A549 (cell line): ENCODE measurements around the gene PNPO. TPM values are rescaled to one million over a fixed set of nuclear protein-coding genes. Genes with fewer than 3 reads are reported as not detected.

ENCODE experiments used
- ATAC-seq, 2 experiments: fragments of 200-7000 bp in 1 of 2; fragments of >200 bp in 1 of 2; cut with Nextera tagmentation in 1 of 2; cut with Tn5 transposase in 1 of 2; 3 replicates each; pipeline versions ENCODE4 v1.8.0 to v1.9.1; 2018 to 2020; ENCODE audit warnings: mild to moderate bottlenecking in 1 of 2, moderate library complexity in 1 of 2
- CTCF ChIA-PET: fragments of 300-600 bp; sonication (Branson Sonifier 250); formaldehyde crosslinking; extraction: SDS; loops from one replicate; lab custom pipeline; 2021; ENCODE audit warnings: antibody characterized with exemption, inconsistent platforms; lab: Yijun Ruan, JAX
- POLR2A ChIA-PET: fragments of 350-600 bp; formaldehyde crosslinking; extraction: SDS; loops from one replicate; lab custom pipeline; 2021; ENCODE audit warnings: antibody characterized with exemption, inconsistent platforms; lab: Yijun Ruan, JAX
- DNase-seq, 2 experiments: peaks; one replicate each; pipeline versions ENCODE4 v3.0.0 to v3.0.0-alpha.2; 2011 to 2016; ENCODE audit warnings: low read depth in 1 of 2, low spot score in 1 of 2
- FAIRE-seq: peaks from 2 replicates; lab custom pipeline; 2011; peaks lifted over from hg19 to GRCh38; lab: Jason Lieb, UNC
- H3K27ac ChIP-seq, 2 experiments: fragments of >200 bp; sonication (Bioruptor Twin); formaldehyde crosslinking; 3 replicates each; pipeline ENCODE4 v1.5.1; 2016 to 2017
- H3K4me1 ChIP-seq: fragments of >200 bp; sonication (Bioruptor Twin); formaldehyde crosslinking; 3 replicates; pipeline ENCODE4 v1.6.1; 2016
- H3K4me2 ChIP-seq: fragments of >200 bp; sonication (Bioruptor Twin); formaldehyde crosslinking; 3 replicates; pipeline ENCODE4 v1.6.1; 2016
- H3K4me3 ChIP-seq: fragments of >200 bp; sonication (Bioruptor Twin); formaldehyde crosslinking; 3 replicates; pipeline ENCODE4 v1.5.1; 2016
- H3K9me3 ChIP-seq: fragments of >200 bp; sonication (Bioruptor Twin); formaldehyde crosslinking; 3 replicates; pipeline ENCODE4 v1.6.1; 2016
- BHLHE40 ChIP-seq: IDR thresholded peaks from 2 replicates; pipeline ENCODE4 v1.6.1; 2012; ENCODE audit warnings: low read depth, low read length, inconsistent platforms
- CEBPB ChIP-seq, 2 experiments: fragments of >200 bp in 1 of 2; sonication (Bioruptor Twin) in 1 of 2; formaldehyde crosslinking in 1 of 2; IDR thresholded peaks; 2 replicates each; pipeline ENCODE4 v1.6.1; 2012 to 2016
- CHD4 ChIP-seq: fragments of 200-600 bp; sonication (generic); IDR thresholded peaks from 2 replicates; pipeline ENCODE4 v1.6.1; 2016; ENCODE audit warnings: antibody characterized with exemption, mild to moderate bottlenecking, borderline replicate concordance
- CTCF ChIP-seq: fragments of >200 bp; sonication (Bioruptor Twin); formaldehyde crosslinking; IDR thresholded peaks from 3 replicates; pipeline ENCODE4 v1.5.1; 2016
- ELK1 ChIP-seq: fragments of 150-350 bp; IDR thresholded peaks from 2 replicates; pipeline ENCODE4 v1.6.1; 2014; ENCODE audit warnings: low read depth, mild to moderate bottlenecking, low read length
- EP300 ChIP-seq, 2 experiments: fragments of >200 bp; sonication (Bioruptor Twin); formaldehyde crosslinking; IDR thresholded peaks; 2 replicates in 1 of 2; 3 replicates in 1 of 2; pipeline ENCODE4 v1.6.1; 2016 to 2017
- FOSL2 ChIP-seq, 2 experiments: fragments of 450-650 bp in 1 of 2; fragments of >200 bp in 1 of 2; sonication (Bioruptor Twin) in 1 of 2; formaldehyde crosslinking; IDR thresholded peaks; 2 replicates each; pipeline versions ENCODE4 v1.5.0 to v1.6.1; 2016 to 2020; ENCODE audit warnings: mild to moderate bottlenecking in 1 of 2, moderate library complexity in 1 of 2
- FOXS1 ChIP-seq: fragments of 250-450 bp; sonication (Bioruptor Pico); IDR thresholded peaks from 2 replicates; pipeline ENCODE4 v1.5.0; 2020; ENCODE audit warnings: mild to moderate bottlenecking, moderate library complexity
- GATA3 ChIP-seq: IDR thresholded peaks from 2 replicates; pipeline ENCODE4 v1.6.1; 2012; ENCODE audit warnings: borderline replicate concordance
- HES2 ChIP-seq: fragments of >200 bp; sonication (Bioruptor Twin); formaldehyde crosslinking; IDR thresholded peaks from 2 replicates; pipeline ENCODE4 v1.6.1; 2016
- HEYL ChIP-seq: fragments of 250-450 bp; sonication (Bioruptor Pico); IDR thresholded peaks from 2 replicates; pipeline ENCODE4 v1.8.0; 2021; ENCODE audit warnings: mild to moderate bottlenecking, moderate library complexity
- MAFK ChIP-seq: fragments of 450-650 bp; IDR thresholded peaks from 2 replicates; pipeline ENCODE4 v1.6.1; 2014; ENCODE audit not compliant: partially characterized antibody
- MYC ChIP-seq: IDR thresholded peaks from 2 replicates; pipeline ENCODE4 v1.6.1; 2012; ENCODE audit warnings: mild to moderate bottlenecking, inconsistent platforms, low read length, improper control_type of control experiment, borderline replicate concordance
- NFE2L2 ChIP-seq: fragments of 150-350 bp; conservative IDR thresholded peaks from 2 replicates; pipeline ENCODE4 v1.6.1; 2014; ENCODE audit warnings: low read length
- PBX3 ChIP-seq: IDR thresholded peaks from 2 replicates; pipeline ENCODE4 v1.6.1; 2012
- POLR2A ChIP-seq: IDR thresholded peaks from 2 replicates; pipeline ENCODE4 v1.6.1; 2012; ENCODE audit warnings: mild to moderate bottlenecking, low read length
- POLR2AphosphoS2 ChIP-seq: conservative IDR thresholded peaks from 2 replicates; pipeline ENCODE4 v1.6.1; 2012; ENCODE audit warnings: low read length, improper control_type of control experiment, inconsistent platforms
- RAD21 ChIP-seq, 2 experiments: fragments of >200 bp in 1 of 2; sonication (Bioruptor Twin) in 1 of 2; formaldehyde crosslinking in 1 of 2; IDR thresholded peaks in 1 of 2; conservative IDR thresholded peaks in 1 of 2; 2 replicates in 1 of 2; 3 replicates in 1 of 2; pipeline ENCODE4 v1.6.1; 2012 to 2018; ENCODE audit warnings: inconsistent platforms in 1 of 2
- RARB ChIP-seq: fragments of 250-450 bp; sonication (Bioruptor Pico); IDR thresholded peaks from 2 replicates; pipeline ENCODE4 v1.8.0; 2021; ENCODE audit warnings: mild to moderate bottlenecking, moderate library complexity
- RFX5 ChIP-seq: fragments of 450-650 bp; IDR thresholded peaks from 2 replicates; pipeline ENCODE4 v1.7.1; 2014; ENCODE audit warnings: antibody characterized with exemption, mild to moderate bottlenecking, moderate library complexity
- RNF2 ChIP-seq: fragments of 200-600 bp; sonication (generic); IDR thresholded peaks from 2 replicates; pipeline ENCODE4 v1.6.1; 2016; ENCODE audit warnings: low read depth, mild to moderate bottlenecking, antibody characterized with exemption, moderate library complexity, borderline replicate concordance
- SMC3 ChIP-seq: fragments of >200 bp; sonication (Bioruptor Twin); formaldehyde crosslinking; IDR thresholded peaks from 3 replicates; pipeline ENCODE4 v1.6.1; 2018; ENCODE audit warnings: inconsistent platforms
- USF2 ChIP-seq: fragments of 450-650 bp; IDR thresholded peaks from 2 replicates; pipeline ENCODE4 v1.6.1; 2014; ENCODE audit warnings: antibody characterized with exemption
- ZC3H11A ChIP-seq: fragments of 450-650 bp; IDR thresholded peaks from 2 replicates; pipeline ENCODE4 v1.6.1; 2014; ENCODE audit warnings: antibody characterized with exemption, mild to moderate bottlenecking
- ZNF302 ChIP-seq: fragments of 250-450 bp; sonication (Bioruptor Pico); IDR thresholded peaks from 2 replicates; pipeline ENCODE4 v1.9.0; 2021; ENCODE audit warnings: inconsistent platforms, mild to moderate bottlenecking, moderate library complexity
- ZSCAN20 ChIP-seq: fragments of 250-450 bp; sonication (Bioruptor Pico); IDR thresholded peaks from 2 replicates; pipeline ENCODE4 v1.8.0; 2022; ENCODE audit warnings: mild to moderate bottlenecking, moderate library complexity
- WGBS: methylation state at CpG from one replicate; pipeline ENCODE4 v1.1.6; 2017; ENCODE audit errors: missing lambda C conversion rate; 5-methylcytosine and 5-hydroxymethylcytosine counted together
- polyA plus RNA-seq, 4 experiments: library from polyadenylated mRNA; depleted of rRNA in 3 of 4; stranded (reverse); fragments of >200 nt; fragmentation: RNase III in 1 of 4; extraction: RNeasy Plus Mini Kit Qiagen cat#74134 plus additional on column Dnase treatment in 1 of 4; gene quantifications; 2 replicates in 3 of 4; 3 replicates in 1 of 4; pipeline ENCODE4 v1.2.3, GENCODE V29; 2011 to 2017

The PNPO gene
- polyA plus RNA-seq, 2 of the 4 experiments (the other 2 are of a cell fraction) = 29.5 to 40.8 TPM

- DNase-seq (no peak), FAIRE-seq (no peak), ATAC-seq (no peak)
- POLR2A ChIA-PET = no interaction called here
- H3K9me3 ChIP-seq = no peaks in the 10 kb centered on the region
- TF ChIP-seq POLR2A (no peak), RARB (CRISPR knock-in tag) (no peak), ZSCAN20 (CRISPR knock-in tag) (no peak), RNF2 (no peak), RAD21 (conservative IDR thresholded peaks at IDR 0.05 in 1 of 2, IDR thresholded peaks at IDR 0.05 in 1 of 2) (no peak), ELK1 (no peak), CHD4 (no peak), MAFK (no peak), MYC (no peak), ZNF302 (CRISPR knock-in tag) (no peak), NFE2L2 (no peak), CTCF (no peak), FOSL2 (IDR thresholded peaks at IDR 0.05) (no peak), FOSL2 (CRISPR knock-in tag; IDR thresholded peaks at IDR 0.05) (no peak), RFX5 (no peak), FOXS1 (no peak), HEYL (no peak), POLR2AphosphoS2 (no peak), ZC3H11A (no peak), CEBPB (IDR thresholded peaks at IDR 0.05) (no peak)
- no peak overlapping the region for H3K27ac ChIP-seq
- CTCF ChIA-PET = interaction anchor here (0.8 to 38.7 kb wide), 9 partner anchors 8 to 138 kb away, joined by 3 to 1426 read pairs (median 5); partner anchors contain the start of genes CDK5RAP3, PNPO and PRR15L
- no peaks in the 10 kb centered on the region for H3K4me1 ChIP-seq
- H3K4me3 ChIP-seq = no peak overlapping the region
- no peak overlapping the region for H3K4me2 ChIP-seq
Observed at GRCh38 chr17:47980541-47980940, 39.2 kb downstream of the PNPO start.

- no peak for ATAC-seq
- H3K9me3 ChIP-seq = no peaks in the 10 kb centered on the region
- ChIA-PET CTCF (interaction anchor here (1.0 to 38.7 kb wide), 10 partner anchors 9 to 655 kb away, joined by 3 to 1426 read pairs (median 5); partner anchors contain the start of genes CDK5RAP3, PNPO and PRR15L), POLR2A (interaction anchor here (0.9 kb wide), 1 partner anchor 11 kb away, joined by 3 read pairs; the partner anchor contains the start of gene CDK5RAP3)
- H3K4me3 ChIP-seq = no peak overlapping the region
- no peak overlapping the region for H3K4me2 ChIP-seq
- no peaks in the 10 kb centered on the region for H3K4me1 ChIP-seq
- WGBS = 91% methylated on average over 9 of the region's 9 CpGs
- TF ChIP-seq EP300 (IDR thresholded peaks at IDR 0.05) (no peak), BHLHE40 (no peak), USF2 (no peak), NFE2L2 (no peak), HES2 (no peak), GATA3 (no peak), SMC3 (no peak), FOSL2 (IDR thresholded peaks at IDR 0.05) (no peak), FOSL2 (CRISPR knock-in tag; IDR thresholded peaks at IDR 0.05) (no peak), PBX3 (no peak)
- TF ChIP-seq, all 56 proteins: peak for 0
- no peak for FAIRE-seq
- no peak overlapping the region for H3K27ac ChIP-seq
- no peak for DNase-seq
Observed at GRCh38 chr17:47981462-47981861, 40.1 kb downstream of the PNPO start.
